ENCODE measurements around the gene TTLL3.

Gene TTLL3

DNA sequence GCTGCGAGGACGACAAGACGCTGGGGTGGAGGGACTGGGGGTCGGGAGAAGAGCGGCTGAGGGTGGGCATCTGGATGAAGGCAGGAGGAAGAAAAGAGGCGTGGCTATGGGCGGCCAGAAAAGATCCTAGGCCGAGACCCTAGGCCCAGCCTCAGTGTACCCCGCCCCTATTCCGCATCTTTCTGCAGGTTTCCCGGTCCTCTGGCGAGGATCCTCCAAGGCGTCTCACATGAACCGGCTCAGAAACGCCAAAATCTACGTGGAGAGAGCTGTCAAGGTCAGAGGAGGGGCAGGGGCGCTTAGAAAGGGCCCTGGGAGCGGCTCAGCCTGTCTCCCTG is 340 bp downstream of the TTLL3 start:
- DNase-seq (ENCODE audit: low read depth) = no peak
- TF ChIP-seq, protein P1, sequence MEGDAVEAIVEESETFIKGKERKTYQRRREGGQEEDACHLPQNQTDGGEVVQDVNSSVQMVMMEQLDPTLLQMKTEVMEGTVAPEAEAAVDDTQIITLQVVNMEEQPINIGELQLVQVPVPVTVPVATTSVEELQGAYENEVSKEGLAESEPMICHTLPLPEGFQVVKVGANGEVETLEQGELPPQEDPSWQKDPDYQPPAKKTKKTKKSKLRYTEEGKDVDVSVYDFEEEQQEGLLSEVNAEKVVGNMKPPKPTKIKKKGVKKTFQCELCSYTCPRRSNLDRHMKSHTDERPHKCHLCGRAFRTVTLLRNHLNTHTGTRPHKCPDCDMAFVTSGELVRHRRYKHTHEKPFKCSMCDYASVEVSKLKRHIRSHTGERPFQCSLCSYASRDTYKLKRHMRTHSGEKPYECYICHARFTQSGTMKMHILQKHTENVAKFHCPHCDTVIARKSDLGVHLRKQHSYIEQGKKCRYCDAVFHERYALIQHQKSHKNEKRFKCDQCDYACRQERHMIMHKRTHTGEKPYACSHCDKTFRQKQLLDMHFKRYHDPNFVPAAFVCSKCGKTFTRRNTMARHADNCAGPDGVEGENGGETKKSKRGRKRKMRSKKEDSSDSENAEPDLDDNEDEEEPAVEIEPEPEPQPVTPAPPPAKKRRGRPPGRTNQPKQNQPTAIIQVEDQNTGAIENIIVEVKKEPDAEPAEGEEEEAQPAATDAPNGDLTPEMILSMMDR (IDR thresholded peaks at IDR 0.05; ENCODE audit: control insufficient read depth, insufficient read depth, low read depth, low read length, missing control alignments) = no peak

GRCh38 chr3:9810846-9811245 is 784 bp downstream of the TTLL3 start:
- TF ChIP-seq, protein P1 (IDR thresholded peaks at IDR 0.05; ENCODE audit: control insufficient read depth, insufficient read depth, low read depth, low read length, missing control alignments) = no peak
- H3K4me3 ChIP-seq (ENCODE audit: control insufficient read depth, low read depth, low read length) = peak overlapping the region; percentile 64
- DNase-seq (ENCODE audit: low read depth) = no peak

More for the DNA sequence above, 340 bp downstream of the TTLL3 start:
- peak overlapping the region; percentile 64 for H3K4me3 ChIP-seq (ENCODE audit: control insufficient read depth, low read depth, low read length)

DNA sequence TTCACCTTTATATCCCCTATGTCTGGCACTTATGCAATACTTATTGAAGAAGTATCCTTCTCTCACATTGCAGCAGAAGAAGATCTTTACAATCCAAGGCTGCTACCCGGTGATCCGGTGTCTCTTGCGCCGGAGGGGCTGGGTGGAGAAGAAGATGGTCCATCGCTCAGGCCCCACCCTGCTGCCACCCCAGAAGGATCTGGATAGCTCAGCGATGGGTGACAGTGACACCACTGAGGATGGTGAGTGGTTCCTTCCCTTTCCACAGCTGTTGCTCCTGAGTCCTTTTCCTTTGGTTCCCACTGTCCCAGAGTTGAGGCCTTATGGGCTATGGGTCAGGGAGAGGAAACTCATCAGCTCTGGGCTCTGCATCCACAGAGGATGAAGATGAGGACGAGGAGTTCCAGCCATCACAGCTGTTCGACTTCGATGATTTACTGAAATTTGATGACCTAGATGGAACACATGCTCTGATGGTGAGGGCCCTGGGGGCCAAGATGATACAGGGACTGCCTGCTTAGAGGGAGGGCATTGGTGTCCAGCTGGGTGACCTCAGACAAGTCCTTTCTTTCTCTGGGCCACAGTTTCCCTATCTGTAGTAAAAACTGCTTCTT is 2.9 kb downstream of the TTLL3 start:
- no peak for DNase-seq (ENCODE audit: low read depth)
- TF ChIP-seq, protein P1 (IDR thresholded peaks at IDR 0.05; ENCODE audit: control insufficient read depth, insufficient read depth, low read depth, low read length, missing control alignments) = no peak
- no peak overlapping the region for H3K4me3 ChIP-seq (ENCODE audit: control insufficient read depth, low read depth, low read length)

GRCh38 chr3:9815986-9816385 is 5.9 kb downstream of the TTLL3 start:
- no peak for DNase-seq (ENCODE audit: low read depth)
- no peak overlapping the region for H3K4me3 ChIP-seq (ENCODE audit: control insufficient read depth, low read depth, low read length)
- TF ChIP-seq, protein P1 (IDR thresholded peaks at IDR 0.05; ENCODE audit: control insufficient read depth, insufficient read depth, low read depth, low read length, missing control alignments) = no peak

- no peak for DNase-seq (ENCODE audit: low read depth)
- H3K4me3 ChIP-seq (ENCODE audit: control insufficient read depth, low read depth, low read length) = no peak overlapping the region
- TF ChIP-seq, protein P1 (IDR thresholded peaks at IDR 0.05; ENCODE audit: control insufficient read depth, insufficient read depth, low read depth, low read length, missing control alignments) = no peak
These were observed 7.4 kb downstream of the TTLL3 start for GRCh38 chr3:9817436-9817835.

- no peak overlapping the region for H3K4me3 ChIP-seq (ENCODE audit: control insufficient read depth, low read depth, low read length)
- TF ChIP-seq, protein P1 (IDR thresholded peaks at IDR 0.05; ENCODE audit: control insufficient read depth, insufficient read depth, low read depth, low read length, missing control alignments) = no peak
- DNase-seq (ENCODE audit: low read depth) = no peak
These were observed 8.7 kb downstream of the TTLL3 start for GRCh38 chr3:9818666-9819335.
